NCI-H1092 treated with DMSO at 0.1 percent for 48 hours (cell line): ENCODE data around the gene EBI3.
"Not testable (repeated sequence)": the region's sequence is repeated elsewhere in the genome, so short reads cannot be mapped to it uniquely, and the experiment has no call there.

Experiments used
- DNase-seq: peaks from one replicate; lab custom pipeline; 2025; lab: John Stamatoyannopoulos, UW

EBI3 gene

GRCh38 chr19:4200940-4201542 is 28.3 kb upstream of the EBI3 start:
- no peak for DNase-seq

GRCh38 chr19:4201798-4202197 is 27.5 kb upstream of the EBI3 start:
- no peak for DNase-seq

- no peak for DNase-seq
Observed at GRCh38 chr19:4206818-4207484, 22.4 kb upstream of the EBI3 start.

GRCh38 chr19:4208385-4209094 is 20.8 kb upstream of the EBI3 start:
- no peak for DNase-seq

GRCh38 chr19:4210166-4210731 is 19.1 kb upstream of the EBI3 start:
- no peak for DNase-seq

GRCh38 chr19:4213116-4213515 is 16.2 kb upstream of the EBI3 start:
- no peak for DNase-seq

- DNase-seq = no peak
Observed at GRCh38 chr19:4215807-4216206, 13.5 kb upstream of the EBI3 start.

GRCh38 chr19:4216846-4217245 is 12.5 kb upstream of the EBI3 start:
- DNase-seq = no peak

- no peak for DNase-seq
Observed at GRCh38 chr19:4217429-4218264, 11.7 kb upstream of the EBI3 start.

GRCh38 chr19:4218523-4218922 is 10.8 kb upstream of the EBI3 start:
- not testable (repeated sequence) for DNase-seq

GRCh38 chr19:4220188-4220587 is 9.1 kb upstream of the EBI3 start:
- no peak for DNase-seq

- DNase-seq = no peak
Observed at GRCh38 chr19:4224470-4224869, 4.9 kb upstream of the EBI3 start.

- no peak for DNase-seq
Observed at GRCh38 chr19:4225885-4226284, 3.4 kb upstream of the EBI3 start.

- no peak for DNase-seq
Observed at GRCh38 chr19:4227771-4228170, 1.6 kb upstream of the EBI3 start.

GRCh38 chr19:4228765-4229178 is 551 bp upstream of the EBI3 start:
- no peak for DNase-seq

- not testable (repeated sequence) for DNase-seq
Observed at GRCh38 chr19:4230237-4230636, 914 bp downstream of the EBI3 start.

GRCh38 chr19:4231521-4231920 is 2.2 kb downstream of the EBI3 start:
- not testable (repeated sequence) for DNase-seq

GRCh38 chr19:4232139-4232538 is 2.8 kb downstream of the EBI3 start:
- not testable (repeated sequence) for DNase-seq

- no peak for DNase-seq
Observed at GRCh38 chr19:4232614-4233281, 3.4 kb downstream of the EBI3 start.

- peak; percentile 14 for DNase-seq
Observed at GRCh38 chr19:4233282-4233853, 4.0 kb downstream of the EBI3 start.
